HEK293 (cell line): ENCODE data around the gene DLG2.

Source experiments
- CTCF ChIA-PET: fragments of 350-600 bp; formaldehyde crosslinking; extraction: SDS; loops from one replicate; lab custom pipeline; 2021; ENCODE audit warnings: antibody characterized with exemption; lab: Yijun Ruan, JAX
- POLR2A ChIA-PET: fragments of 300-600 bp; formaldehyde crosslinking; extraction: SDS; loops from one replicate; lab custom pipeline; 2020; ENCODE audit warnings: antibody characterized with exemption, inconsistent platforms; lab: Yijun Ruan, JAX
- H3K27ac ChIP-seq: fragments of 200-500 bp; sonication (Bioruptor generic); 2 replicates; pipeline ENCODE4 v1.5.1; 2014; ENCODE audit warnings: low read depth, low read length, control low read depth, inconsistent platforms; ENCODE audit errors: extremely low read depth
- H3K36me3 ChIP-seq, 2 experiments: fragments of 200-500 bp in 1 of 2; sonication (Bioruptor generic) in 1 of 2; 1 replicate in 1 of 2; 2 replicates in 1 of 2; pipeline ENCODE4 v1.5.1; 2014 to 2017; ENCODE audit warnings: inconsistent platforms in 2 of 2, low read length in 2 of 2; ENCODE audit not compliant: control insufficient read depth in 2 of 2, insufficient read depth in 1 of 2
- H3K4me1 ChIP-seq: fragments of 200-500 bp; sonication (Bioruptor generic); 2 replicates; pipeline ENCODE4 v1.5.1; 2014; ENCODE audit warnings: mild to moderate bottlenecking, low read length, inconsistent platforms; ENCODE audit not compliant: control insufficient read depth, insufficient read depth
- H3K4me3 ChIP-seq: 2 replicates; pipeline ENCODE4 v1.5.1; 2011; ENCODE audit warnings: low read depth, mild to moderate bottlenecking, control low read depth, low read length, moderate library complexity
- H3K9me3 ChIP-seq: fragments of 200-500 bp; sonication (Bioruptor generic); 2 replicates; pipeline ENCODE4 v1.5.1; 2014; ENCODE audit warnings: low read depth, low read length, inconsistent platforms; ENCODE audit not compliant: control insufficient read depth, insufficient read depth
- EGR2 ChIP-seq: fragments of 450-650 bp; formaldehyde crosslinking; IDR thresholded peaks from 2 replicates; pipeline ENCODE4 v1.5.1; 2016; ENCODE audit warnings: low read depth, missing biosample characterization, missing genetic modification characterization
- GLIS2 ChIP-seq: fragments of 450-650 bp; formaldehyde crosslinking; IDR thresholded peaks from 2 replicates; pipeline ENCODE4 v1.5.1; 2016; ENCODE audit warnings: missing biosample characterization, missing genetic modification characterization
- IKZF3 ChIP-seq: fragments of 450-650 bp; IDR thresholded peaks from 2 replicates; pipeline ENCODE4 v1.5.0; 2018; ENCODE audit warnings: missing biosample characterization, mild to moderate bottlenecking, missing genetic modification characterization, moderate library complexity
- KLF10 ChIP-seq: fragments of 450-650 bp; IDR thresholded peaks from 2 replicates; pipeline ENCODE4 v1.5.1; 2018; ENCODE audit warnings: missing biosample characterization, mild to moderate bottlenecking, missing genetic modification characterization
- MYNN ChIP-seq: fragments of 450-650 bp; formaldehyde crosslinking; IDR thresholded peaks from 2 replicates; pipeline ENCODE4 v1.5.1; 2016; ENCODE audit warnings: missing biosample characterization, missing genetic modification characterization, borderline replicate concordance
- MZF1 ChIP-seq: fragments of 450-650 bp; formaldehyde crosslinking; IDR thresholded peaks from 2 replicates; pipeline ENCODE4 v1.5.1; 2017; ENCODE audit warnings: missing biosample characterization, missing genetic modification characterization, borderline replicate concordance
- PRDM4 ChIP-seq: fragments of 450-650 bp; formaldehyde crosslinking; IDR thresholded peaks from 2 replicates; pipeline ENCODE4 v1.5.1; 2017; ENCODE audit warnings: missing biosample characterization, missing genetic modification characterization
- REPIN1 ChIP-seq: fragments of 450-650 bp; formaldehyde crosslinking; IDR thresholded peaks from 2 replicates; pipeline ENCODE4 v1.5.1; 2017; ENCODE audit warnings: missing biosample characterization, missing genetic modification characterization, low read depth
- SCRT2 ChIP-seq: fragments of 450-650 bp; formaldehyde crosslinking; IDR thresholded peaks from 2 replicates; pipeline ENCODE4 v1.5.1; 2016; ENCODE audit warnings: missing biosample characterization, missing genetic modification characterization
- YY2 ChIP-seq: fragments of 450-650 bp; formaldehyde crosslinking; IDR thresholded peaks from 2 replicates; pipeline ENCODE4 v1.5.1; 2016; ENCODE audit warnings: missing biosample characterization, missing genetic modification characterization
- ZBTB17 ChIP-seq: fragments of 450-650 bp; formaldehyde crosslinking; IDR thresholded peaks from 2 replicates; pipeline ENCODE4 v1.5.1; 2016; ENCODE audit warnings: missing biosample characterization, missing genetic modification characterization
- ZBTB20 ChIP-seq: fragments of 450-650 bp; formaldehyde crosslinking; IDR thresholded peaks from 2 replicates; pipeline ENCODE4 v1.5.1; 2016; ENCODE audit warnings: missing biosample characterization, missing genetic modification characterization
- ZFP3 ChIP-seq: fragments of 450-650 bp; formaldehyde crosslinking; IDR thresholded peaks from 2 replicates; pipeline ENCODE4 v1.5.1; 2016; ENCODE audit warnings: low read depth, missing biosample characterization, missing genetic modification characterization
- ZNF112 ChIP-seq: fragments of 450-650 bp; formaldehyde crosslinking; IDR thresholded peaks from 2 replicates; pipeline ENCODE4 v1.5.0; 2017; ENCODE audit warnings: missing biosample characterization, missing genetic modification characterization
- ZNF121 ChIP-seq: fragments of 450-650 bp; formaldehyde crosslinking; IDR thresholded peaks from 2 replicates; pipeline ENCODE4 v1.5.1; 2016; ENCODE audit warnings: missing biosample characterization, missing genetic modification characterization
- ZNF155 ChIP-seq: fragments of 450-650 bp; formaldehyde crosslinking; IDR thresholded peaks from 2 replicates; pipeline ENCODE4 v1.5.1; 2016; ENCODE audit warnings: missing biosample characterization, missing genetic modification characterization
- ZNF175 ChIP-seq: fragments of 450-650 bp; formaldehyde crosslinking; IDR thresholded peaks from 2 replicates; pipeline ENCODE4 v1.5.1; 2016; ENCODE audit warnings: missing biosample characterization, missing genetic modification characterization
- ZNF184 ChIP-seq: fragments of 450-650 bp; IDR thresholded peaks from 2 replicates; pipeline ENCODE4 v1.5.1; 2018; ENCODE audit warnings: missing biosample characterization, mild to moderate bottlenecking, missing genetic modification characterization
- ZNF223 ChIP-seq: fragments of 450-650 bp; formaldehyde crosslinking; IDR thresholded peaks from 2 replicates; pipeline ENCODE4 v1.5.1; 2016; ENCODE audit warnings: missing biosample characterization, missing genetic modification characterization
- ZNF48 ChIP-seq: fragments of 450-650 bp; formaldehyde crosslinking; IDR thresholded peaks from 2 replicates; pipeline ENCODE4 v1.5.1; 2016; ENCODE audit warnings: missing biosample characterization, missing genetic modification characterization
- ZNF501 ChIP-seq: fragments of 450-650 bp; formaldehyde crosslinking; IDR thresholded peaks from 2 replicates; pipeline ENCODE4 v1.5.1; 2016; ENCODE audit warnings: missing biosample characterization, missing genetic modification characterization
- ZNF514 ChIP-seq: fragments of 450-650 bp; formaldehyde crosslinking; IDR thresholded peaks from 2 replicates; pipeline ENCODE4 v1.5.1; 2016; ENCODE audit warnings: missing biosample characterization, missing genetic modification characterization
- ZNF561 ChIP-seq: fragments of 450-650 bp; IDR thresholded peaks from 2 replicates; pipeline ENCODE4 v1.5.1; 2018; ENCODE audit warnings: missing biosample characterization, missing genetic modification characterization, borderline replicate concordance
- ZNF580 ChIP-seq: fragments of 450-650 bp; formaldehyde crosslinking; IDR thresholded peaks from 2 replicates; pipeline ENCODE4 v1.5.1; 2016; ENCODE audit warnings: missing biosample characterization, missing genetic modification characterization
- ZNF585B ChIP-seq: fragments of 450-650 bp; formaldehyde crosslinking; IDR thresholded peaks from 2 replicates; pipeline ENCODE4 v1.5.1; 2016; ENCODE audit warnings: missing biosample characterization, missing genetic modification characterization
- ZNF654 ChIP-seq: fragments of 450-650 bp; formaldehyde crosslinking; IDR thresholded peaks from 2 replicates; pipeline ENCODE4 v1.5.1; 2016; ENCODE audit warnings: low read depth, missing biosample characterization, missing genetic modification characterization
- ZNF701 ChIP-seq: fragments of 450-650 bp; formaldehyde crosslinking; IDR thresholded peaks from 2 replicates; pipeline ENCODE4 v1.5.1; 2016; ENCODE audit warnings: missing biosample characterization, missing genetic modification characterization
- ZNF768 ChIP-seq: fragments of 450-650 bp; formaldehyde crosslinking; IDR thresholded peaks from 2 replicates; pipeline ENCODE4 v1.5.1; 2018; ENCODE audit warnings: missing biosample characterization, mild to moderate bottlenecking, missing genetic modification characterization
- ZNF776 ChIP-seq: fragments of 450-650 bp; formaldehyde crosslinking; IDR thresholded peaks from 2 replicates; pipeline ENCODE4 v1.5.0; 2017; ENCODE audit warnings: missing biosample characterization, missing genetic modification characterization, borderline replicate concordance
- TF ChIP-seq, protein P1 (sequence below): fragments of 450-650 bp; formaldehyde crosslinking; IDR thresholded peaks from 2 replicates; pipeline ENCODE4 v1.5.1; 2016; ENCODE audit warnings: missing biosample characterization, missing genetic modification characterization
- TF ChIP-seq, protein P2 (sequence below): sonication (generic); formaldehyde crosslinking; IDR thresholded peaks from 2 replicates; pipeline ENCODE4 v1.8.1; 2022; ENCODE audit warnings: mild to moderate bottlenecking, moderate library complexity, missing genetic modification reagents
- TF ChIP-seq, protein P3 (sequence below): fragments of 450-650 bp; IDR thresholded peaks from 2 replicates; pipeline ENCODE4 v1.5.1; 2018; ENCODE audit warnings: missing biosample characterization, mild to moderate bottlenecking, missing genetic modification characterization

The DLG2 gene

GRCh38 chr11:83826078-83826477 lies 1801.1 kb downstream of the DLG2 start:
- TF ChIP-seq SCRT2 (tag by site-specific recombination), result no peak
- TF ChIP-seq REPIN1 (tag by site-specific recombination), result no peak
- TF ChIP-seq PRDM4 (tag by site-specific recombination), result no peak
- no peak for TF ChIP-seq ZNF514 (tag by site-specific recombination)
- TF ChIP-seq, protein P1, sequence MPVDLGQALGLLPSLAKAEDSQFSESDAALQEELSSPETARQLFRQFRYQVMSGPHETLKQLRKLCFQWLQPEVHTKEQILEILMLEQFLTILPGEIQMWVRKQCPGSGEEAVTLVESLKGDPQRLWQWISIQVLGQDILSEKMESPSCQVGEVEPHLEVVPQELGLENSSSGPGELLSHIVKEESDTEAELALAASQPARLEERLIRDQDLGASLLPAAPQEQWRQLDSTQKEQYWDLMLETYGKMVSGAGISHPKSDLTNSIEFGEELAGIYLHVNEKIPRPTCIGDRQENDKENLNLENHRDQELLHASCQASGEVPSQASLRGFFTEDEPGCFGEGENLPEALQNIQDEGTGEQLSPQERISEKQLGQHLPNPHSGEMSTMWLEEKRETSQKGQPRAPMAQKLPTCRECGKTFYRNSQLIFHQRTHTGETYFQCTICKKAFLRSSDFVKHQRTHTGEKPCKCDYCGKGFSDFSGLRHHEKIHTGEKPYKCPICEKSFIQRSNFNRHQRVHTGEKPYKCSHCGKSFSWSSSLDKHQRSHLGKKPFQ, result no peak
- no peak for TF ChIP-seq ZNF184 (tag by site-specific recombination)
- TF ChIP-seq ZBTB20, result no peak
- TF ChIP-seq ZNF112, result no peak
- TF ChIP-seq ZNF701 (tag by site-specific recombination), result no peak
- no peak for TF ChIP-seq ZNF223
- TF ChIP-seq ZNF48 (tag by site-specific recombination), result no peak
- TF ChIP-seq, protein P2, sequence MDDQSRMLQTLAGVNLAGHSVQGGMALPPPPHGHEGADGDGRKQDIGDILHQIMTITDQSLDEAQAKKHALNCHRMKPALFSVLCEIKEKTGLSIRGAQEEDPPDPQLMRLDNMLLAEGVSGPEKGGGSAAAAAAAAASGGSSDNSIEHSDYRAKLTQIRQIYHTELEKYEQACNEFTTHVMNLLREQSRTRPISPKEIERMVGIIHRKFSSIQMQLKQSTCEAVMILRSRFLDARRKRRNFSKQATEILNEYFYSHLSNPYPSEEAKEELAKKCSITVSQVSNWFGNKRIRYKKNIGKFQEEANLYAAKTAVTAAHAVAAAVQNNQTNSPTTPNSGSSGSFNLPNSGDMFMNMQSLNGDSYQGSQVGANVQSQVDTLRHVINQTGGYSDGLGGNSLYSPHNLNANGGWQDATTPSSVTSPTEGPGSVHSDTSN (CRISPR knock-in tag), result no peak
- no peak for TF ChIP-seq ZNF654 (tag by site-specific recombination)
- no peak for TF ChIP-seq ZNF121 (tag by site-specific recombination)
- no peak for TF ChIP-seq ZNF580 (tag by site-specific recombination)
- no peak for TF ChIP-seq GLIS2 (tag by site-specific recombination)
- TF ChIP-seq ZFP3 (tag by site-specific recombination), result no peak
- TF ChIP-seq ZNF776 (tag by site-specific recombination), result no peak
- TF ChIP-seq YY2 (tag by site-specific recombination), result no peak
- no peak for TF ChIP-seq ZNF501 (tag by site-specific recombination)
- Histone ChIP-seq H3K27ac (no peak overlapping the region), H3K9me3 (no peaks in the 10 kb centered on the region), H3K36me3 (no peaks in the 10 kb centered on the region), H3K4me1 (no peaks in the 10 kb centered on the region), H3K4me3 (no peak overlapping the region)
- CTCF ChIA-PET, result interaction anchor here (1.4 to 1.9 kb wide), 2 partner anchors 9 to 958 kb away, joined by 3 to 14 read pairs; no protein-coding TSS in a partner anchor
- POLR2A ChIA-PET, result no interaction called here

DNA sequence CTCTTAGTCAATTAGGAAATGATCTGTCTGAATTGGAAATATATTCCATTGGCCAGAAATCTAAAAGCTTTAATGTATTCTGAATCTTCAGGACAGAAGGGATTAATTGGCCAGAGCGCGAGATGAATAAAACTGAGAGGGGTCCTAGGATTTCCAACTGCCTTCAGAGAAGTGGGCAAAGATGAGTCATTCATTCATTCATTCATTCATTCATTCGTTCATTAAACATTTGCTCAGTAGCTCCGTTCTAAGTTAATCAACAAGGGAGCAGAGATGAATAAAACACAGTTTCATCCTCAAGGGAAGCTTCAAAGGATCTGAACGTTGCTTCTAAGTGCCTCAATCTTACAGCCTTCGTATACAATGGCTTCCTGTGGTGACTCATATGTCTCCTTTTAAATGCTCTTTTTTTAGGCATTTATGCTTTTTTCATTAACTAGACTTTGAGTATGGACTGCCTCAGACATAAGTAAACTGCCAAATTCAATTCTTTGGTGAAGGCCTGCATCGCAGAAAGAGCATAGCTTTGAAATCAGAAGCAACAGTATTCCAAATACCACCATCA lies 1803.6 kb downstream of the DLG2 start:
- ChIA-PET POLR2A (no interaction called here), CTCF (interaction anchor here (0.5 to 3.2 kb wide), 5 partner anchors 13 to 1771 kb away, joined by 3 to 11 read pairs (median 3); no protein-coding TSS in a partner anchor)
- Histone ChIP-seq H3K27ac (no peak overlapping the region), H3K4me3 (no peak overlapping the region), H3K4me1 (no peaks in the 10 kb centered on the region), H3K9me3 (no peaks in the 10 kb centered on the region), H3K36me3 (no peaks in the 10 kb centered on the region)
- TF ChIP-seq ZNF155 (tag by site-specific recombination) (no peak), EGR2 (tag by site-specific recombination) (no peak), KLF10 (tag by site-specific recombination) (no peak), MYNN (tag by site-specific recombination) (no peak), ZBTB17 (no peak), ZNF768 (tag by site-specific recombination) (no peak), ZNF585B (tag by site-specific recombination) (no peak), MZF1 (tag by site-specific recombination) (no peak), ZNF561 (tag by site-specific recombination) (no peak), ZNF175 (tag by site-specific recombination) (no peak), IKZF3 (tag by site-specific recombination) (no peak), ZNF121 (tag by site-specific recombination) (no peak)
- TF ChIP-seq, protein P3, sequence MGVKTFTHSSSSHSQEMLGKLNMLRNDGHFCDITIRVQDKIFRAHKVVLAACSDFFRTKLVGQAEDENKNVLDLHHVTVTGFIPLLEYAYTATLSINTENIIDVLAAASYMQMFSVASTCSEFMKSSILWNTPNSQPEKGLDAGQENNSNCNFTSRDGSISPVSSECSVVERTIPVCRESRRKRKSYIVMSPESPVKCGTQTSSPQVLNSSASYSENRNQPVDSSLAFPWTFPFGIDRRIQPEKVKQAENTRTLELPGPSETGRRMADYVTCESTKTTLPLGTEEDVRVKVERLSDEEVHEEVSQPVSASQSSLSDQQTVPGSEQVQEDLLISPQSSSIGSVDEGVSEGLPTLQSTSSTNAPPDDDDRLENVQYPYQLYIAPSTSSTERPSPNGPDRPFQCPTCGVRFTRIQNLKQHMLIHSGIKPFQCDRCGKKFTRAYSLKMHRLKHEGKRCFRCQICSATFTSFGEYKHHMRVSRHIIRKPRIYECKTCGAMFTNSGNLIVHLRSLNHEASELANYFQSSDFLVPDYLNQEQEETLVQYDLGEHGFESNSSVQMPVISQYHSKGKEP, result no peak
